ENCODE measurements around the gene ATP6V1E1. TPM values are rescaled to one million over a fixed set of nuclear protein-coding genes. Genes with fewer than 3 reads are reported as not detected.

The ATP6V1E1 gene
- total RNA-seq, 1 experiment from 2014 or later: 88.1 TPM

DNA sequence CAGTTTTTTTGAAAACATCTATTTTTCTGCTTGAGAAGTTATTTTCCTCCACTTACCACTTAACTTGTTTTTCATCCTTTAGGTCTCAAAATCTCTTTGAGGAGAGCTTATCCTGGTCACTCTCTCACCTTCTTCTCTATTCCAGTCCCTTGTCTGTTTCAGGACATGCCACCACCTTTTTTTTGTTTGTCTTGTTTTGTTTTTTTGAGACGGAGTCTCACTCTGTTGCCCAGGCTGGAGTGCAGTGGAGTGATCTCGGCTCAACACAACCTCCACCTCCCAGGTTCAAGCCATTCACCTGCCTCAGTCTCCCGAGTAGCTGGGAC is 5.4 kb upstream of the ATP6V1E1 start:
- no peaks in the 10 kb centered on the region for H3K9me3 Mint-ChIP-seq
- no peak overlapping the region for H3K4me3 Mint-ChIP-seq
- no peak for DNase-seq (ENCODE audit: low spot score)
- CTCF ChIA-PET: interaction anchor here (0.8 kb wide), 1 partner anchor 215 kb away, joined by 3 read pairs; no protein-coding TSS in a partner anchor
- POLR2A ChIA-PET: no interaction called here
- ATAC-seq: no peak
- H3K36me3 Mint-ChIP-seq: no peaks in the 10 kb centered on the region
- peak overlapping the region; percentile 5; the same call in 1 of the 2 replicates for H3K27ac Mint-ChIP-seq
- TF ChIP-seq TP53 (CRISPR knock-in tag; IDR thresholded peaks at IDR 0.05) (no peak), NR1H2 (CRISPR knock-in tag; IDR thresholded peaks at IDR 0.05) (no peak), EMX1 (CRISPR knock-in tag; IDR thresholded peaks at IDR 0.05) (no peak), SMAD4 (CRISPR knock-in tag; IDR thresholded peaks at IDR 0.05) (no peak), IRF2 (CRISPR knock-in tag; IDR thresholded peaks at IDR 0.05; ENCODE audit: borderline replicate concordance, low read depth) (no peak), ZNF263 (CRISPR knock-in tag; IDR thresholded peaks at IDR 0.05; ENCODE audit: low read depth) (no peak), CREM (CRISPR knock-in tag; IDR thresholded peaks at IDR 0.05) (no peak), ESRRA (CRISPR knock-in tag; IDR thresholded peaks at IDR 0.05; ENCODE audit: borderline replicate concordance) (no peak), CREB1 (CRISPR knock-in tag; IDR thresholded peaks at IDR 0.05) (no peak), ZBTB21 (CRISPR knock-in tag; IDR thresholded peaks at IDR 0.05; ENCODE audit: borderline replicate concordance) (no peak), ATF1 (CRISPR knock-in tag; IDR thresholded peaks at IDR 0.05) (no peak), FOXK1 (CRISPR knock-in tag; IDR thresholded peaks at IDR 0.05) (no peak), ZNF232 (CRISPR knock-in tag; IDR thresholded peaks at IDR 0.05) (no peak), ZNF219 (CRISPR knock-in tag; IDR thresholded peaks at IDR 0.05; ENCODE audit: borderline replicate concordance) (no peak)
- TF ChIP-seq, protein P1, sequence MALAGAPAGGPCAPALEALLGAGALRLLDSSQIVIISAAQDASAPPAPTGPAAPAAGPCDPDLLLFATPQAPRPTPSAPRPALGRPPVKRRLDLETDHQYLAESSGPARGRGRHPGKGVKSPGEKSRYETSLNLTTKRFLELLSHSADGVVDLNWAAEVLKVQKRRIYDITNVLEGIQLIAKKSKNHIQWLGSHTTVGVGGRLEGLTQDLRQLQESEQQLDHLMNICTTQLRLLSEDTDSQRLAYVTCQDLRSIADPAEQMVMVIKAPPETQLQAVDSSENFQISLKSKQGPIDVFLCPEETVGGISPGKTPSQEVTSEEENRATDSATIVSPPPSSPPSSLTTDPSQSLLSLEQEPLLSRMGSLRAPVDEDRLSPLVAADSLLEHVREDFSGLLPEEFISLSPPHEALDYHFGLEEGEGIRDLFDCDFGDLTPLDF (CRISPR knock-in tag; IDR thresholded peaks at IDR 0.05): no peak
- TF ChIP-seq, protein P2, sequence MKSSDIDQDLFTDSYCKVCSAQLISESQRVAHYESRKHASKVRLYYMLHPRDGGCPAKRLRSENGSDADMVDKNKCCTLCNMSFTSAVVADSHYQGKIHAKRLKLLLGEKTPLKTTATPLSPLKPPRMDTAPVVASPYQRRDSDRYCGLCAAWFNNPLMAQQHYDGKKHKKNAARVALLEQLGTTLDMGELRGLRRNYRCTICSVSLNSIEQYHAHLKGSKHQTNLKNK (CRISPR knock-in tag; IDR thresholded peaks at IDR 0.05): no peak
- TF ChIP-seq, protein P3, sequence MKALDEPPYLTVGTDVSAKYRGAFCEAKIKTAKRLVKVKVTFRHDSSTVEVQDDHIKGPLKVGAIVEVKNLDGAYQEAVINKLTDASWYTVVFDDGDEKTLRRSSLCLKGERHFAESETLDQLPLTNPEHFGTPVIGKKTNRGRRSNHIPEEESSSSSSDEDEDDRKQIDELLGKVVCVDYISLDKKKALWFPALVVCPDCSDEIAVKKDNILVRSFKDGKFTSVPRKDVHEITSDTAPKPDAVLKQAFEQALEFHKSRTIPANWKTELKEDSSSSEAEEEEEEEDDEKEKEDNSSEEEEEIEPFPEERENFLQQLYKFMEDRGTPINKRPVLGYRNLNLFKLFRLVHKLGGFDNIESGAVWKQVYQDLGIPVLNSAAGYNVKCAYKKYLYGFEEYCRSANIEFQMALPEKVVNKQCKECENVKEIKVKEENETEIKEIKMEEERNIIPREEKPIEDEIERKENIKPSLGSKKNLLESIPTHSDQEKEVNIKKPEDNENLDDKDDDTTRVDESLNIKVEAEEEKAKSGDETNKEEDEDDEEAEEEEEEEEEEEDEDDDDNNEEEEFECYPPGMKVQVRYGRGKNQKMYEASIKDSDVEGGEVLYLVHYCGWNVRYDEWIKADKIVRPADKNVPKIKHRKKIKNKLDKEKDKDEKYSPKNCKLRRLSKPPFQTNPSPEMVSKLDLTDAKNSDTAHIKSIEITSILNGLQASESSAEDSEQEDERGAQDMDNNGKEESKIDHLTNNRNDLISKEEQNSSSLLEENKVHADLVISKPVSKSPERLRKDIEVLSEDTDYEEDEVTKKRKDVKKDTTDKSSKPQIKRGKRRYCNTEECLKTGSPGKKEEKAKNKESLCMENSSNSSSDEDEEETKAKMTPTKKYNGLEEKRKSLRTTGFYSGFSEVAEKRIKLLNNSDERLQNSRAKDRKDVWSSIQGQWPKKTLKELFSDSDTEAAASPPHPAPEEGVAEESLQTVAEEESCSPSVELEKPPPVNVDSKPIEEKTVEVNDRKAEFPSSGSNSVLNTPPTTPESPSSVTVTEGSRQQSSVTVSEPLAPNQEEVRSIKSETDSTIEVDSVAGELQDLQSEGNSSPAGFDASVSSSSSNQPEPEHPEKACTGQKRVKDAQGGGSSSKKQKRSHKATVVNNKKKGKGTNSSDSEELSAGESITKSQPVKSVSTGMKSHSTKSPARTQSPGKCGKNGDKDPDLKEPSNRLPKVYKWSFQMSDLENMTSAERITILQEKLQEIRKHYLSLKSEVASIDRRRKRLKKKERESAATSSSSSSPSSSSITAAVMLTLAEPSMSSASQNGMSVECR (CRISPR knock-in tag; IDR thresholded peaks at IDR 0.05; ENCODE audit: borderline replicate concordance): no peak
- peaks cover 7% of the 10 kb centered on the region for H3K4me1 Mint-ChIP-seq
- no peaks in the 10 kb centered on the region for H3K27me3 Mint-ChIP-seq (ENCODE audit: low read depth)

DNA sequence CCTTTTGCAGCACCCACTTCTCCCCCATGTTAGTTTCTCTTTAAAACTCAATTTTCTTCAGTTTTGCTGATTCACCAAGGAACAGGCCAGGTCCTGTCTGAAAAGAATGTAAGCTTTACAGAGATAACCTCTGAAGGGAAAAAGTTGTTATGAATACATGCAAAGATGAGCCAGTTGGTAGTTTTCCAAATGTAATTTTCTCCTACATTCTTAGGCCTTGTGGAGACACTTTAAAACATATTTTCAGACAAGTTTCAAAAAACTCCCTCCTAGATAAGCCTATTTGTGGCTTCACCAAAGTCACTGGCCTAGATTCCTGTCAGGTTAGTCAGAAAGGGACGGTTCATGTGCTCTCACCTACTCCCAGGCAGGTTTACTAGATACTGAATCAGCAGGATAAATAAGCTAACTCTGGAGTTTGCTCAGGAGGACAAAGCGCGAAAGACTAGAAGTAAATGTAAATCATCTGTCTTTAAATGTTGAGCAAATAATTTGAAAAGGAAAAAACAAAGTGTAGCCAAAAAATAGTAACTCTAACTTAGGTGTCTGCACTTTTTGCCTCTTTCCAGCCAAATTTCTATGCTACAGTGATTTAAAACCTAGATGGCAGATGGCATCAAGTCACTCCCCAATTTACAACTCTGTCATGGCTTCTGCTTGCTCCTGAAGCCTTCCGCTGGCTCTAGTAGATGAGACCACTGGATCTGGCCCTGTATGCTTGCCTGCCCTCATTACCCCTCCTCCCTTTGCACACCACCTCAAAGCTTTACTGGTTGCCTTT is 4.9 kb upstream of the ATP6V1E1 start:
- H3K4me3 Mint-ChIP-seq: no peak overlapping the region
- H3K9me3 Mint-ChIP-seq: no peaks in the 10 kb centered on the region
- peak overlapping the region; percentile 70 for H3K27ac Mint-ChIP-seq
- H3K27me3 Mint-ChIP-seq (ENCODE audit: low read depth): no peaks in the 10 kb centered on the region
- ChIA-PET CTCF (interaction anchor here (0.8 kb wide), 1 partner anchor 214 kb away, joined by 3 read pairs; no protein-coding TSS in a partner anchor), POLR2A (no interaction called here)
- TF ChIP-seq, protein P4, sequence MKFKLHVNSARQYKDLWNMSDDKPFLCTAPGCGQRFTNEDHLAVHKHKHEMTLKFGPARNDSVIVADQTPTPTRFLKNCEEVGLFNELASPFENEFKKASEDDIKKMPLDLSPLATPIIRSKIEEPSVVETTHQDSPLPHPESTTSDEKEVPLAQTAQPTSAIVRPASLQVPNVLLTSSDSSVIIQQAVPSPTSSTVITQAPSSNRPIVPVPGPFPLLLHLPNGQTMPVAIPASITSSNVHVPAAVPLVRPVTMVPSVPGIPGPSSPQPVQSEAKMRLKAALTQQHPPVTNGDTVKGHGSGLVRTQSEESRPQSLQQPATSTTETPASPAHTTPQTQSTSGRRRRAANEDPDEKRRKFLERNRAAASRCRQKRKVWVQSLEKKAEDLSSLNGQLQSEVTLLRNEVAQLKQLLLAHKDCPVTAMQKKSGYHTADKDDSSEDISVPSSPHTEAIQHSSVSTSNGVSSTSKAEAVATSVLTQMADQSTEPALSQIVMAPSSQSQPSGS (CRISPR knock-in tag; IDR thresholded peaks at IDR 0.05; ENCODE audit: borderline replicate concordance, low read depth): no peak
- no peak for TF ChIP-seq ZNF232 (CRISPR knock-in tag; IDR thresholded peaks at IDR 0.05)
- no peak for TF ChIP-seq NR1H2 (CRISPR knock-in tag; IDR thresholded peaks at IDR 0.05)
- TF ChIP-seq ESRRA (CRISPR knock-in tag; IDR thresholded peaks at IDR 0.05; ENCODE audit: borderline replicate concordance): no peak
- TF ChIP-seq, protein P5, sequence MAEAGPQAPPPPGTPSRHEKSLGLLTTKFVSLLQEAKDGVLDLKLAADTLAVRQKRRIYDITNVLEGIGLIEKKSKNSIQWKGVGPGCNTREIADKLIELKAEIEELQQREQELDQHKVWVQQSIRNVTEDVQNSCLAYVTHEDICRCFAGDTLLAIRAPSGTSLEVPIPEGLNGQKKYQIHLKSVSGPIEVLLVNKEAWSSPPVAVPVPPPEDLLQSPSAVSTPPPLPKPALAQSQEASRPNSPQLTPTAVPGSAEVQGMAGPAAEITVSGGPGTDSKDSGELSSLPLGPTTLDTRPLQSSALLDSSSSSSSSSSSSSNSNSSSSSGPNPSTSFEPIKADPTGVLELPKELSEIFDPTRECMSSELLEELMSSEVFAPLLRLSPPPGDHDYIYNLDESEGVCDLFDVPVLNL (CRISPR knock-in tag; IDR thresholded peaks at IDR 0.05; ENCODE audit: borderline replicate concordance, low read depth): no peak
- TF ChIP-seq, protein P6, sequence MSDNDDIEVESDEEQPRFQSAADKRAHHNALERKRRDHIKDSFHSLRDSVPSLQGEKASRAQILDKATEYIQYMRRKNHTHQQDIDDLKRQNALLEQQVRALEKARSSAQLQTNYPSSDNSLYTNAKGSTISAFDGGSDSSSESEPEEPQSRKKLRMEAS (CRISPR knock-in tag; IDR thresholded peaks at IDR 0.05): no peak
- TF ChIP-seq, protein P7, sequence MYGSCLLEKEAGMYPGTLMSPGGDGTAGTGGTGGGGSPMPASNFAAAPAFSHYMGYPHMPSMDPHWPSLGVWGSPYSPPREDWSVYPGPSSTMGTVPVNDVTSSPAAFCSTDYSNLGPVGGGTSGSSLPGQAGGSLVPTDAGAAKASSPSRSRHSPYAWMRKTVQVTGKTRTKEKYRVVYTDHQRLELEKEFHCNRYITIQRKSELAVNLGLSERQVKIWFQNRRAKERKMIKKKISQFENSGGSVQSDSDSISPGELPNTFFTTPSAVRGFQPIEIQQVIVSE (CRISPR knock-in tag; IDR thresholded peaks at IDR 0.05; ENCODE audit: borderline replicate concordance): no peak
- TF ChIP-seq IRF2 (CRISPR knock-in tag; IDR thresholded peaks at IDR 0.05; ENCODE audit: borderline replicate concordance, low read depth): no peak
- H3K36me3 Mint-ChIP-seq: no peaks in the 10 kb centered on the region
- H3K4me1 Mint-ChIP-seq: peaks cover 7% of the 10 kb centered on the region
- DNase-seq (ENCODE audit: low spot score): no peak
- no peak for ATAC-seq
